Brain microvascular endothelial cell (primary cell): ENCODE measurements around the gene WDR7.

Source experiments
- DNase-seq: peaks from one replicate; pipeline ENCODE4 v3.0.0-alpha.2; 2020
- H3K27ac ChIP-seq: fragments of 250-450 bp; sonication (Bioruptor Pico); 2 replicates; pipeline ENCODE4 v1.5.1; 2020; ENCODE audit warnings: mild to moderate bottlenecking, moderate library complexity
- H3K27me3 ChIP-seq: fragments of 250-450 bp; sonication (Bioruptor Pico); replicated peaks from 2 replicates; pipeline ENCODE4 v1.5.1; 2020; ENCODE audit warnings: mild to moderate bottlenecking
- H3K36me3 ChIP-seq: fragments of 250-450 bp; sonication (Bioruptor Pico); replicated peaks from 2 replicates; pipeline ENCODE4 v1.5.1; 2020; ENCODE audit warnings: mild to moderate bottlenecking
- H3K4me3 ChIP-seq: 2 replicates; pipeline ENCODE4 v1.5.1; 2011; ENCODE audit warnings: low read depth, mild to moderate bottlenecking, control low read depth, low read length, moderate library complexity
- in situ Hi-C: cut with HindIII; loops from 2 replicates; pipeline ENCODE4 v1.10.0; 2017; ENCODE audit warnings: low sequenced_read_pairs, low pct_ligation_motif_present
- TF ChIP-seq, protein P1 (sequence below): IDR thresholded peaks from 2 replicates; pipeline ENCODE4 v1.5.1; 2011; ENCODE audit warnings: low read depth, mild to moderate bottlenecking, moderate library complexity, low read length, control low read depth, inconsistent platforms; ENCODE audit errors: missing control alignments

The WDR7 gene

GRCh38 chr18:56933472-56933871 lies 282.3 kb downstream of the WDR7 start:
- H3K4me3 ChIP-seq = no peak overlapping the region
- DNase-seq = no peak
- H3K36me3 ChIP-seq = no peaks in the 10 kb centered on the region
- no peak overlapping the region for H3K27ac ChIP-seq
- no peaks in the 10 kb centered on the region for H3K27me3 ChIP-seq
- in situ Hi-C loops = no loop called here
- TF ChIP-seq, protein P1, sequence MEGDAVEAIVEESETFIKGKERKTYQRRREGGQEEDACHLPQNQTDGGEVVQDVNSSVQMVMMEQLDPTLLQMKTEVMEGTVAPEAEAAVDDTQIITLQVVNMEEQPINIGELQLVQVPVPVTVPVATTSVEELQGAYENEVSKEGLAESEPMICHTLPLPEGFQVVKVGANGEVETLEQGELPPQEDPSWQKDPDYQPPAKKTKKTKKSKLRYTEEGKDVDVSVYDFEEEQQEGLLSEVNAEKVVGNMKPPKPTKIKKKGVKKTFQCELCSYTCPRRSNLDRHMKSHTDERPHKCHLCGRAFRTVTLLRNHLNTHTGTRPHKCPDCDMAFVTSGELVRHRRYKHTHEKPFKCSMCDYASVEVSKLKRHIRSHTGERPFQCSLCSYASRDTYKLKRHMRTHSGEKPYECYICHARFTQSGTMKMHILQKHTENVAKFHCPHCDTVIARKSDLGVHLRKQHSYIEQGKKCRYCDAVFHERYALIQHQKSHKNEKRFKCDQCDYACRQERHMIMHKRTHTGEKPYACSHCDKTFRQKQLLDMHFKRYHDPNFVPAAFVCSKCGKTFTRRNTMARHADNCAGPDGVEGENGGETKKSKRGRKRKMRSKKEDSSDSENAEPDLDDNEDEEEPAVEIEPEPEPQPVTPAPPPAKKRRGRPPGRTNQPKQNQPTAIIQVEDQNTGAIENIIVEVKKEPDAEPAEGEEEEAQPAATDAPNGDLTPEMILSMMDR = no peak

GRCh38 chr18:56934131-56934530 lies 283.0 kb downstream of the WDR7 start:
- in situ Hi-C loops = no loop called here
- H3K36me3 ChIP-seq = no peaks in the 10 kb centered on the region
- TF ChIP-seq, protein P1 = no peak
- H3K27ac ChIP-seq = no peak overlapping the region
- no peaks in the 10 kb centered on the region for H3K27me3 ChIP-seq
- no peak for DNase-seq
- no peak overlapping the region for H3K4me3 ChIP-seq

DNA sequence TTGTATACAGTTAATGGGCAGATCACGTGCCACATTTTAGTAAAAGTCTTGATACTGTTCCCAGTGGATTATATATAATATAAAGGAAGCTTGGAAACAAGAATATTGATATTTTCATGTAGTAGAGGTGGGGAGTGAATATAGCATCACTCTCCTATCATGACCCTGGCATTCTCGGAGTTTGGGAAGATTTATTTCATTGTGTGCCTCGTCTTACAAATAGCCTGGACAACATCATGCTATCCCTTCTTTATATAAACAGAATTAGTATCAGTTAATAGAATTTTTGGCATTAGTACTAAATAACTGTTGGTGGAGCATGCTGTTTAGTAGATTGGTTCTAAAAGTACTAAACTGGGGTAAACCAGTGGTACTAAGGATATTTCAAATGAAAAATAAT lies 283.7 kb downstream of the WDR7 start:
- DNase-seq = no peak
- TF ChIP-seq, protein P1 = no peak
- no peaks in the 10 kb centered on the region for H3K36me3 ChIP-seq
- no peaks in the 10 kb centered on the region for H3K27me3 ChIP-seq
- no peak overlapping the region for H3K27ac ChIP-seq
- H3K4me3 ChIP-seq = no peak overlapping the region
- in situ Hi-C loops = no loop called here

DNA sequence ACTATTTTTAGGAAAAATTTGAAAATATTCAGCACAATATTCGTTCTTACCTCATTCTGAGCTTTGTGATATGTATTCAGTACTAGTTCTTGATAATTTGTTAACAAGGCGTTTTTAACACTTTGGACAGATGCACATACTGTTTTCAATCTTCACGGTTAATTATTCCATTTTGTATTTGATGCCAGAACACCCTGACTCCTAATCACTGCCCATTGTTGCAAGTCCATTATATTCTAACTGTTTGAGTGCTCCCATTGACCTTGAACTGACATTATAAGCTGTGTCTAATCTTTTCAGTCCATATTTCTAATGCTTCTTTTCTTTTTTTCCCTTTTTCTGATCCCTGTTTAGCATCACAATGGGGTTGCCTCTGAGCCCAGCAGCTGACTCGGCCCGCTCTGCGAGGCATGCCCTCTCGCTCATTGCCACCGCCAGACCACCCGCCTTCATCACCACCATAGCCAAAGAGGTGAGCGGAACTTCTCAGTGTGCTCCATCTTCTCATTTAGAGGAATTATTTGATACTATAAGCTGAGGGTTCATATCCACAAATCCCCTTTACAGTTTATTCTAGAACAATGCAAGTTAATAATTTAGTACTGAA lies 284.4 kb downstream of the WDR7 start:
- TF ChIP-seq, protein P1 = no peak
- H3K36me3 ChIP-seq = no peaks in the 10 kb centered on the region
- no peak overlapping the region for H3K4me3 ChIP-seq
- H3K27me3 ChIP-seq = no peaks in the 10 kb centered on the region
- no peak for DNase-seq
- H3K27ac ChIP-seq = no peak overlapping the region
- in situ Hi-C loops = no loop called here

DNA sequence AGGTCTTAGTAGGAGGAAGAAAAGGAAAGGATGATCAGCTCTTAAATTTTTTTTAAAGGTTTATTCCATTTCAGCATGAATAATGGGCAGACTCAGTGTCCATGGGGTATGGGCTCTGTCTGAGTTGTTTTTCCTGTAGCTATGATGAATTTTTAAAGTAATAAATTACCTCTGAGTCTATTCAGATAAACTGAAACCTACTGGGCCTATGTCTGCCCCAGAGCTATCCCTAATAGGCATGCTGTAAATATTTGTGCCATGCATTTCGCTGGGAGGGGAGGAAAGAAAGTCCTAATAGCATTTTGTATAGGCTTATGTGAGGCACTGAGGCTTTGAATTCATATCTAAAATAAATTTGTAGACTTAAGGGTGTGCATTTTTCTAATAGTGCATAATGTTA lies 285.3 kb downstream of the WDR7 start:
- Histone ChIP-seq H3K27me3 (no peaks in the 10 kb centered on the region), H3K4me3 (no peak overlapping the region), H3K27ac (no peak overlapping the region), H3K36me3 (no peaks in the 10 kb centered on the region)
- DNase-seq = no peak
- TF ChIP-seq, protein P1 = no peak
- in situ Hi-C loops = no loop called here

DNA sequence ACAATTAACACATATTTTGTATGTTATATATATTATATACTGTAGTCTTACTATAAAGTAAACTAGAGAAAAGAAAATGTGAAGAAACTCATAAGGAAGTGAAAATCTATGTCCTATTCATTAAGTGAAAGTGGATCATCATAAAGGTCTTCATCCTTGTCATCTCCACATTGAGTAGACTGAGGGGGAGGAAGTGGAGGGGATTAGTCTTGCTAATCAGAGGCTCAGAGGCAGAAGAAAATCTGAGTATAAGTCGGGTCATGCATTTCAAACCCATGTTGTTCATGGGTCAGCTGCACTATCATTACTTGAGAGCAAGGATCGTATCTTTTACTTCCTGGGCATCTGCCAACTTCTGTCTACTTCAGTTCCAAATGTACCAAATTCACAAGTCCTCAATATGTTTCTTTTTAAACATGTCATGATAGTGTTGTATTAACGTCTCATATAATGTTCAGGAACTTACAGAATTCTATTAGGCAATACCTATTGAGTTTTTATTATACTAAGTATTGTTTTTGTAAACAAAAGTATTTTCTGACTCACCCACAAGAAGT lies 286.8 kb downstream of the WDR7 start:
- DNase-seq = no peak
- H3K27me3 ChIP-seq = no peaks in the 10 kb centered on the region
- H3K36me3 ChIP-seq = no peaks in the 10 kb centered on the region
- in situ Hi-C loops = no loop called here
- no peak overlapping the region for H3K4me3 ChIP-seq
- TF ChIP-seq, protein P1 = no peak
- no peak overlapping the region for H3K27ac ChIP-seq
